ENCODE measurements around the gene PORCN. TPM values are rescaled to one million over a fixed set of nuclear protein-coding genes. Genes with fewer than 3 reads are reported as not detected.

PORCN gene
- total and polyA plus RNA-seq, 2 donors (not counting 3 experiments of a cell fraction or from before 2014, with no cell fraction given) = 7.6 to 21.0 TPM

- Histone ChIP-seq H3K9ac (replicated peaks; ENCODE audit: extremely low read depth, insufficient read depth, low read length) (no peak overlapping the region), H3K4me2 (ENCODE audit: insufficient read depth, low read length) (no peak overlapping the region)
- CTCF ChIA-PET = no interaction called here
Observed at GRCh38 chrX:48478806-48479205, 30.0 kb upstream of the PORCN start.

More at GRCh38 chrX:48478806-48479205, 30.0 kb upstream of the PORCN start:
- H3K27ac ChIP-seq (ENCODE audit: insufficient read depth, low read depth, low read length) = no peak overlapping the region
- DNase-seq (ENCODE audit: low read depth, low spot score) (no peak), FAIRE-seq (no peak)
- no peaks in the 10 kb centered on the region for H4K20me1 ChIP-seq (replicated peaks; ENCODE audit: control insufficient read depth, extremely low read depth, insufficient read depth, low read length)
- H3K9me1 ChIP-seq (replicated peaks; ENCODE audit: control insufficient read depth, extremely low read depth, insufficient read depth, low read length) = no peaks in the 10 kb centered on the region
- intact Hi-C loops (cut with micrococcal nuclease) (loop anchor here (5.0 kb wide), 3 partner anchors 43 to 397 kb away; partner anchors contain the start of gene EBP), dilution Hi-C loops (cut with MboI; ENCODE audit: extremely low pct_ligation_motif_present, low sequenced_read_pairs) (no loop called here)
- H3K79me2 ChIP-seq (ENCODE audit: control insufficient read depth, insufficient read depth, low read length) = peaks cover 34% of the 10 kb centered on the region
- no peaks in the 10 kb centered on the region for H3K9me3 ChIP-seq (replicated peaks; ENCODE audit: control insufficient read depth, insufficient read depth, low read length)
- no peaks in the 10 kb centered on the region for H3K27me3 ChIP-seq (ENCODE audit: control insufficient read depth in 2 of 2, insufficient read depth in 2 of 2, low read length in 2 of 2)
- no TSS peak for BruUV-seq (replicated peaks)
- TF ChIP-seq GATA2 (IDR thresholded peaks at IDR 0.05; ENCODE audit: insufficient read depth, insufficient read length, low read depth, low read length) (no peak), POLR2A (IDR thresholded peaks at IDR 0.05; ENCODE audit: low read depth, low read length) (no peak), CTCF (IDR thresholded peaks at IDR 0.05; ENCODE audit: extremely low read depth in 1 of 2, insufficient read depth in 1 of 2, low read depth in 1 of 2, low read length in 2 of 2) (no peak), POLR2AphosphoS5 (IDR thresholded peaks at IDR 0.05; ENCODE audit: insufficient read depth, low read depth, low read length) (no peak), EZH2 (IDR thresholded peaks at IDR 0.05; ENCODE audit: borderline replicate concordance, low read depth, low read length, severe bottlenecking) (no peak), FOS (IDR thresholded peaks at IDR 0.05; ENCODE audit: borderline replicate concordance, insufficient read depth, low read length) (no peak), MYC (IDR thresholded peaks at IDR 0.05; ENCODE audit: low read depth, low read length) (no peak), JUN (IDR thresholded peaks at IDR 0.05; ENCODE audit: borderline replicate concordance, insufficient read depth, insufficient read length, low read depth) (no peak)
- TF ChIP-seq, protein P1, sequence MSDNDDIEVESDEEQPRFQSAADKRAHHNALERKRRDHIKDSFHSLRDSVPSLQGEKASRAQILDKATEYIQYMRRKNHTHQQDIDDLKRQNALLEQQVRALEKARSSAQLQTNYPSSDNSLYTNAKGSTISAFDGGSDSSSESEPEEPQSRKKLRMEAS (IDR thresholded peaks at IDR 0.05; ENCODE audit: insufficient read depth, insufficient read length) = no peak
- peaks cover 0 to 7% of the 10 kb centered on the region in 2 experiments for H3K36me3 ChIP-seq (ENCODE audit: control insufficient read depth in 2 of 2, extremely low read depth in 1 of 2, insufficient read depth in 2 of 2, low read length in 2 of 2)
- peaks cover 6% of the 10 kb centered on the region for H3K4me1 ChIP-seq (ENCODE audit: control insufficient read depth, extremely low read depth, insufficient read depth, low read length)
- no peak overlapping the region for H3K4me3 ChIP-seq (replicated peaks in 1 of 3; ENCODE audit: insufficient read depth in 1 of 3, low read depth in 1 of 3, low read length in 3 of 3)
- POLR2A ChIA-PET = no interaction called here
- no peak overlapping the region for H2AFZ ChIP-seq (ENCODE audit: low read depth, low read length)
